Naive thymus-derived CD8-positive, alpha-beta T cell (primary cell): Measurements from ENCODE around the gene MAGI3. TPM values are rescaled to one million over a fixed set of nuclear protein-coding genes. Genes with fewer than 3 reads are reported as not detected.

Experiments
- ATAC-seq, 2 donors: fragments of 150-1000 bp; cut with Tn5 transposase in 1 of 2; sonication (Bioruptor Pico), chemical (Tn5 transposase) in 1 of 2; 1 replicate in 1 of 2; 2 replicates in 1 of 2; pipeline ENCODE4 v1.10.0; 2021; ENCODE audit warnings: mild to moderate bottlenecking in 2 of 2, moderate library complexity in 2 of 2
- POLR2A ChIA-PET: fragments of 350-600 bp; sonication (Branson Sonifier 250); formaldehyde crosslinking; loops from one replicate; lab custom pipeline; 2021; ENCODE audit warnings: antibody characterized with exemption; lab: Charles Lee
- DNase-seq, 10 donors: peaks; one replicate each; pipeline versions ENCODE4 v3.0.0 to v3.0.0-alpha.2; 2020 to 2022
- H3K27ac Mint-ChIP-seq, 10 donors: one replicate each; pipeline ENCODE4 v1.8.0; 2020 to 2022; ENCODE audit warnings: mild to moderate bottlenecking in 10 of 10, mixed read lengths in 10 of 10, moderate library complexity in 4 of 10, inconsistent platforms in 1 of 10
- H3K27me3 Mint-ChIP-seq, 5 donors: one replicate each; pipeline ENCODE4 v1.8.0; 2021 to 2022; ENCODE audit warnings: mixed read lengths in 5 of 5
- H3K36me3 Mint-ChIP-seq, 3 donors: one replicate each; pipeline ENCODE4 v1.8.0; 2020 to 2022; ENCODE audit warnings: mixed read lengths in 3 of 3, mild to moderate bottlenecking in 2 of 3, inconsistent platforms in 1 of 3
- H3K4me1 Mint-ChIP-seq, 4 donors: one replicate each; pipeline ENCODE4 v1.8.0; 2021 to 2022; ENCODE audit warnings: mixed read lengths in 4 of 4
- H3K4me3 Mint-ChIP-seq, 10 donors: one replicate each; pipeline ENCODE4 v1.8.0; 2020 to 2022; ENCODE audit warnings: mild to moderate bottlenecking in 10 of 10, mixed read lengths in 10 of 10, moderate library complexity in 6 of 10, inconsistent platforms in 1 of 10
- H3K9me3 Mint-ChIP-seq, 9 donors: one replicate each; pipeline ENCODE4 v1.8.0; 2020 to 2022; ENCODE audit warnings: mixed read lengths in 9 of 9, mild to moderate bottlenecking in 3 of 9, inconsistent platforms in 1 of 9, moderate library complexity in 1 of 9
- polyA plus RNA-seq, 3 donors: library from polyadenylated mRNA; unstranded; fragments of 300-500 nt; fragmentation: Illumina TruSeq; gene quantifications; one replicate each; pipeline ENCODE4 v1.2.3, GENCODE V29; 2021
- total RNA-seq, 8 experiments: library from RNA in 2 of 8; stranded (reverse) in 2 of 8; gene quantifications; one replicate each; pipeline ENCODE4 v1.2.3 and lab custom pipeline; 2021 to 2026

The MAGI3 gene
- total and polyA plus RNA-seq, 5 experiments from 2014 or later = 0.44 to 3.5 (median 1.4) TPM

DNA sequence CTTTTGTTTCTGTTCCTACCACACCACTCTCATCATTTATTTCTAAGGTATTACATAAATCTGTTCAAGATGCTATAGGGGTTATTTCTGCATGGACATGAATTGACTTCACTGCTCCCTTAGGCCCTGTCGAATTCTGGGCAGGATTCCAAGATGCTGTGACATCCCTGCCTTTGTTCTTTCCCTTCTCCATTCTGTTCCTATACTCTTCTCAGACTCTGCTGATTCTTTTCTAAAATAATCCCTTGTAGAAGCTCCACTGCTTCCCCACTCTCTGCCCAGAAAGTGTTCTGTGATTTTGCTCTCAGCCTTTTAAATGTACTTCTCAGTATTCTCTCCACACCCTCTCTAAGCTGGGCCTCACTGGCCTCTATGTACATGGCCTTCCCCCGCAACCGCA is 269.8 kb downstream of the MAGI3 start:
- POLR2A ChIA-PET = interaction anchor here (0.7 kb wide), 1 partner anchor 9 kb away, joined by 5 read pairs; no protein-coding TSS in a partner anchor
- Mint-ChIP-seq H3K4me1 (peaks cover 0 to 2% (median 0%) of the 10 kb centered on the region in 4 donors), H3K27ac (peak overlapping the region in 1 of 10 donors; percentile 6), H3K36me3 (no peaks in the 10 kb centered on the region), H3K9me3 (no peaks in the 10 kb centered on the region), H3K27me3 (no peaks in the 10 kb centered on the region), H3K4me3 (no peak overlapping the region)
- ATAC-seq (no peak), DNase-seq (no peak)

DNA sequence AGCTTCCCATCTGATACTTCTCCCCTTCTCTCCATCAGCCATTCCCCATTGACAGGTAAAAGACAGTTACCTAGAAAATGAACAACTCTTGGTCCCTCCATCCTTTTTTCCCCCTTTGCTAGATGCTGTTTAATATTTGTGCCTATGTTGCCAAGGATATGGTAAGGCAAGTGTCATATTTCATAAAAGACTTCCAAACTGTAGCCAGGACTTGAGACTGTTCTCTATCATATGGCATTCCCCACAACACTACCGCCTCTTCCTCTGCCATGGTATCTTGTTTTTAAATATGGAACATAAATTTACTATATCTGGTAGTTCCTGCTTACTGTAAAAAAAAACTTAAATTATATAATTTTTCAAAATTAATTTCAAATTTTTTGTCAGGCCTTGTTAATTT is 271.8 kb downstream of the MAGI3 start:
- H3K36me3 Mint-ChIP-seq = peaks cover 0 to 2% (median 0%) of the 10 kb centered on the region in 3 donors
- no peak for DNase-seq

DNA sequence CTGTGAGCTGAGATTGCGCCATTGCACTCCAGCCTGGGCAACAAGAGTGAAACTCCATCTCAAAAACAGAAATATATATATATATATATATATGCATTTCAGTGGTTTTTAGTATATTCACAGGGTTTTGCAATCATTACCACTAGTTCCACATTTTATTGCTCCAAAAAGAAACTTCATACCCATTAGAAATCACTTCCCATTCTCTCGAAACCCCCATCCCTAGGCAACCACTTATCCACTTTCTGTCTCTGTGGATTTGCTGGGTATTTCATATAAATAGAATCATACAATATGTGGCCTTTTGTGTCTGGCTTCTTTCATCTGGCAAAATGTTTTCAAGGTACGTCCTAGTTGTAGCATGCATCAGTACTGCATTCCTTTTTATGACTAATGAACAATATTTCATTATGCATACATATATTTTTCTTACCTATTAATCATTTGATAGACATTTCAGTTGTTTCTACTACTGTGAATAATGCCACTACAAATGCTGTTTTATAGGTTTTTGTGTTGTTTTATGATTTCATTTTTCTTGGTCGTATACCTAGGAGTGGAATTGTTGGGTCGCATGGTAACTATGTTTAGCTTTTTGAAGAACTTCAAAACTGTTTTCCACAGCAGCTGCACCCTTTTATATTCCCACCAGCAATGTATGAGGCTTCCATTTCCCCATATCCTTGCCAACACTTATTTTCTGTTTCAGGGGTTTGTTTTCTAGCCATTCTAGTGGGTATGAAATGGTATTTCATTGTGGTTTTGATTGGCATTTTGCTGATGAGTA is 273.0 kb downstream of the MAGI3 start:
- DNase-seq = no peak
- Mint-ChIP-seq H3K9me3 (no peaks in the 10 kb centered on the region), H3K27me3 (no peaks in the 10 kb centered on the region), H3K27ac (no peak overlapping the region), H3K36me3 (peaks cover 0 to 2% (median 0%) of the 10 kb centered on the region in 3 donors), H3K4me1 (peaks cover 0 to 2% (median 0%) of the 10 kb centered on the region in 4 donors), H3K4me3 (no peak overlapping the region)
- POLR2A ChIA-PET = no interaction called here
- no peak for ATAC-seq

More for the DNA sequence above, 271.8 kb downstream of the MAGI3 start:
- no peak overlapping the region for H3K27ac Mint-ChIP-seq
- ATAC-seq = no peak
- no peaks in the 10 kb centered on the region for H3K9me3 Mint-ChIP-seq
- POLR2A ChIA-PET = no interaction called here
- no peaks in the 10 kb centered on the region for H3K27me3 Mint-ChIP-seq
- peaks cover 0 to 2% (median 0%) of the 10 kb centered on the region in 4 donors for H3K4me1 Mint-ChIP-seq
- H3K4me3 Mint-ChIP-seq = no peak overlapping the region

DNA sequence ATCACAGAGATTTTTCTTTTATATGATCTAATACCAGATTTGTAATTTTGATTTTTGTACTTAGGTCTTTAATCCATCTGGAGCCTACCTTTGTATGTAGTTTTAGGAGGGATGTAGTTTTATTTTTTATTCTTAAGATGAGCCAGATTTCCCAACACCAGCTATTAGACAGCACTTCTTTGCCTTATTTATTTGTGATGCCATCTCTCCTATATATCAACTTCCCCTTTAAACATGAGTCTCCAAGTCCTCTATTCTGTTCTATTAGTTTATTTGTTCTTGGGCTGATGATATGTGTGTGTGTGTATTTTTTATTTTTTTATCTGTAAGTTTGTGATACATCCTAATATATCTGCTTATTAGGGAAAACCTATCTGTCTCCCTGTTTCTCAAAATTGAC is 274.8 kb downstream of the MAGI3 start:
- peaks cover 0 to 2% (median 0%) of the 10 kb centered on the region in 3 donors for H3K36me3 Mint-ChIP-seq
- no peak for ATAC-seq
- peaks cover 0 to 2% (median 0%) of the 10 kb centered on the region in 4 donors for H3K4me1 Mint-ChIP-seq
- no peak for DNase-seq
- POLR2A ChIA-PET = interaction anchor here (0.6 kb wide), 1 partner anchor 549 kb away, joined by 3 read pairs; no protein-coding TSS in a partner anchor
- H3K27ac Mint-ChIP-seq = no peak overlapping the region
- H3K4me3 Mint-ChIP-seq = no peak overlapping the region
- no peaks in the 10 kb centered on the region for H3K9me3 Mint-ChIP-seq
- no peaks in the 10 kb centered on the region for H3K27me3 Mint-ChIP-seq

GRCh38 chr1:113666126-113666525 is 275.8 kb downstream of the MAGI3 start:
- Mint-ChIP-seq H3K27ac (no peak overlapping the region), H3K27me3 (no peaks in the 10 kb centered on the region), H3K36me3 (peaks cover 0 to 2% (median 0%) of the 10 kb centered on the region in 3 donors), H3K4me3 (no peak overlapping the region), H3K9me3 (no peaks in the 10 kb centered on the region), H3K4me1 (no peaks in the 10 kb centered on the region)
- POLR2A ChIA-PET = no interaction called here
- no peak for DNase-seq
- no peak for ATAC-seq

DNA sequence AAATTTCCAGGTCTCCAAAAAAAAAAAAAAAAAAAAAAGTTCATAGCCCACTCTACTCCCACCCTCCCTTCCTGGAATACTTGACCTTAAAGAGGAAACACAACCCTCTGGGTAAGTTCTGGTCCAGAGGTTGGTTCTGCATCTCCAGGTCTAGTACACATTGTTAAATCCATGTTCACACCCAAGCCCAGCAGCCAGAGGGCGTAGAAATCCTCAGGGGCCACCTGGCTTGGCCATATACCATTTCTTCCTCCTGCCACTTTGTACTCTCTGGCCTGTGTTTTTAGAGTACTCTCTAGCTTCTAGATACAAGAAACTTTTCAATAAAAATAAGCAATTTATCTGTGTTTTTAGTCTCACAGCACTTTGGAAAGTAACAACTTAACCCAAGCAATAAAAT is 279.7 kb downstream of the MAGI3 start:
- POLR2A ChIA-PET = no interaction called here

DNA sequence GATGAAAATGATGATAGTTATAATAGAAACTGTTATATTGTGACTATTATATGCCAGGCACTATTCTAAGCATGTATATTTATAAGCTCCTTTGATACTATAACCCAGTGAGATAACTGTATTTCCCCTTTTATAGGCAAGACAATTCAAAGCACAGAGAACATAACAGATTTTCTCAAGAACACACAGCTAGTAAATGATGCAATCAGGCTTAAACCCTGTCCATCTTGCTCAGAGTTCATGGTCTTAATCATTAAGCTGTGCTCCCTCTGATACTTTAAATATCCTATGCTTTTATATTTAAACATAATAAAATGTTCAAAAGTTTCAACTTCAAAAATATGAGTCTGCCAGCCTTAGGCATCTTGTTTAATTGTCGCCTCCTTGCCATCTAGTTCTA is 280.3 kb downstream of the MAGI3 start:
- no peak for DNase-seq
- H3K36me3 Mint-ChIP-seq = peaks cover 0 to 2% (median 0%) of the 10 kb centered on the region in 3 donors
- no peaks in the 10 kb centered on the region for H3K4me1 Mint-ChIP-seq
- ATAC-seq = no peak
- H3K27ac Mint-ChIP-seq = no peak overlapping the region
- POLR2A ChIA-PET = no interaction called here
- H3K27me3 Mint-ChIP-seq = no peaks in the 10 kb centered on the region
- H3K9me3 Mint-ChIP-seq = no peaks in the 10 kb centered on the region
- H3K4me3 Mint-ChIP-seq = no peak overlapping the region

More for the DNA sequence above, 279.7 kb downstream of the MAGI3 start:
- Mint-ChIP-seq H3K4me1 (no peaks in the 10 kb centered on the region), H3K36me3 (peaks cover 0 to 2% (median 0%) of the 10 kb centered on the region in 3 donors), H3K27me3 (no peaks in the 10 kb centered on the region), H3K9me3 (no peaks in the 10 kb centered on the region), H3K27ac (no peak overlapping the region), H3K4me3 (no peak overlapping the region)
- ATAC-seq = no peak
- DNase-seq = no peak

DNA sequence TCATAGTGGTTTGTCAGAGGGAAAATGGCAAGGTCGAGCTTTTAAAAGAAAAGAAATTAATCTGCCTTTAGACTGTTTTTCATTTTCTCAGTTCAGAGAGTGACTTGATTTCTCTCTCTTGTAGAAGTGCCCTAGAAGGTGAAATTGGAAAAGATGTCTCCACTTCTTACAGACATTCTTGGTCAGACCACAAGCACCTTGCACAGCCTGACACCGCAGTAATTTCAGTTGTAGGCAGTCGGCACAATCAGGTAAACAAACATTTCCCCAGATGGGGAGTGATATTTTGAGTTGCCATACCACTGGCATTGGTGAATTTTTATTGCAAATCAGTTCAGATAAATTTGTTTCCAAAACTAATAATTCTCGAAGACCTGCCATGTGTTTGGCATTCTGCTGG is 282.2 kb downstream of the MAGI3 start:
- H3K27me3 Mint-ChIP-seq = no peaks in the 10 kb centered on the region
- no peaks in the 10 kb centered on the region for H3K4me1 Mint-ChIP-seq
- ATAC-seq (no peak), DNase-seq (no peak)
- H3K9me3 Mint-ChIP-seq = no peaks in the 10 kb centered on the region
- no peak overlapping the region for H3K4me3 Mint-ChIP-seq
- H3K36me3 Mint-ChIP-seq = no peaks in the 10 kb centered on the region
- POLR2A ChIA-PET = no interaction called here
- H3K27ac Mint-ChIP-seq = no peak overlapping the region

DNA sequence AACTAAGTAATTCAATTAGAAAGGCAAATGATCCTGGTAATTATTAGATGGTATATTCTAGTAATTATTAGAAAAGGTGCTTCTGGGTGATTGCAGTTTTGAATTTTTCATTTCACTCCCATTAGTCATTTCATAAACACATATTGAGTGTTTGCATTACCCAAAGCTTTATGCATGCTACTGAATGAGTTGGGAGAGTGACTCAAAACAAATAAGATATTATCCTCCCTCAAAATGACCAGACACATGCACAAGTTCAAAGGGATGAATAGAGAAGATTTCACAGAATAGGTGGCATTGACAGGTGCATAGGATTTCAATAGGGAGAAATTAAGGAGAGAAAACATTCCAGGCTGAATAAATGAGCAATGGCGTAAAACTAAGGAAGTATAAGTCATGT is 284.3 kb downstream of the MAGI3 start:
- peak overlapping the region in 1 of 10 donors; percentile 5 for H3K27ac Mint-ChIP-seq
- DNase-seq (no peak), ATAC-seq (no peak)
- H3K27me3 Mint-ChIP-seq = no peaks in the 10 kb centered on the region
- POLR2A ChIA-PET = no interaction called here
- H3K36me3 Mint-ChIP-seq = no peaks in the 10 kb centered on the region
- H3K4me3 Mint-ChIP-seq = no peak overlapping the region
- no peaks in the 10 kb centered on the region for H3K9me3 Mint-ChIP-seq
- H3K4me1 Mint-ChIP-seq = peaks cover 0 to 2% (median 0%) of the 10 kb centered on the region in 4 donors

GRCh38 chr1:113675302-113675701 is 285.0 kb downstream of the MAGI3 start:
- DNase-seq (no peak), ATAC-seq (no peak)
- peaks cover 0 to 2% (median 0%) of the 10 kb centered on the region in 4 donors for H3K4me1 Mint-ChIP-seq
- no peaks in the 10 kb centered on the region for H3K27me3 Mint-ChIP-seq
- POLR2A ChIA-PET = no interaction called here
- H3K27ac Mint-ChIP-seq = no peak overlapping the region
- H3K4me3 Mint-ChIP-seq = no peak overlapping the region
- no peaks in the 10 kb centered on the region for H3K9me3 Mint-ChIP-seq
- H3K36me3 Mint-ChIP-seq = no peaks in the 10 kb centered on the region

DNA sequence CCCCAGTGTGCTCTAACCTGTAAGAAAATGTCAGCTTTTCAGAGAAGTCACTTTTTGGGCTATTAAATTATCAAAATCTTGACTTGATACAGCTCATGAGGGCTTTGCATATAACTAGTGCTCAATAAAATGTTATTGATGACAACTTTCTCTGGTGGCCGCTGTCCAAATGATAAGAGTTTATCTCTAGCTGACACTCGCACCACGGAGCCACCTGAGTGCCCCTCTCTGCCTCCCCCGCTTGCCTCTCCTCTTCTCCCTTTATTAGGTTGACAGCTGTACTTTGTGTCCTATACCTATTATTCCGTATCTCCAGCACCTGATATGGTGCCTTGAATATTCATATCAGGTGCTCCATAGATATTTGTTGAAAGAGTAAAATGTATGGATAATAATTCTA is 286.2 kb downstream of the MAGI3 start:
- Mint-ChIP-seq H3K9me3 (no peaks in the 10 kb centered on the region), H3K4me3 (no peak overlapping the region), H3K4me1 (peaks cover 0 to 2% (median 0%) of the 10 kb centered on the region in 4 donors), H3K27ac (peak overlapping the region in 1 of 10 donors; percentile 48), H3K36me3 (no peaks in the 10 kb centered on the region), H3K27me3 (no peaks in the 10 kb centered on the region)
- no peak for DNase-seq
- POLR2A ChIA-PET = no interaction called here
- no peak for ATAC-seq

DNA sequence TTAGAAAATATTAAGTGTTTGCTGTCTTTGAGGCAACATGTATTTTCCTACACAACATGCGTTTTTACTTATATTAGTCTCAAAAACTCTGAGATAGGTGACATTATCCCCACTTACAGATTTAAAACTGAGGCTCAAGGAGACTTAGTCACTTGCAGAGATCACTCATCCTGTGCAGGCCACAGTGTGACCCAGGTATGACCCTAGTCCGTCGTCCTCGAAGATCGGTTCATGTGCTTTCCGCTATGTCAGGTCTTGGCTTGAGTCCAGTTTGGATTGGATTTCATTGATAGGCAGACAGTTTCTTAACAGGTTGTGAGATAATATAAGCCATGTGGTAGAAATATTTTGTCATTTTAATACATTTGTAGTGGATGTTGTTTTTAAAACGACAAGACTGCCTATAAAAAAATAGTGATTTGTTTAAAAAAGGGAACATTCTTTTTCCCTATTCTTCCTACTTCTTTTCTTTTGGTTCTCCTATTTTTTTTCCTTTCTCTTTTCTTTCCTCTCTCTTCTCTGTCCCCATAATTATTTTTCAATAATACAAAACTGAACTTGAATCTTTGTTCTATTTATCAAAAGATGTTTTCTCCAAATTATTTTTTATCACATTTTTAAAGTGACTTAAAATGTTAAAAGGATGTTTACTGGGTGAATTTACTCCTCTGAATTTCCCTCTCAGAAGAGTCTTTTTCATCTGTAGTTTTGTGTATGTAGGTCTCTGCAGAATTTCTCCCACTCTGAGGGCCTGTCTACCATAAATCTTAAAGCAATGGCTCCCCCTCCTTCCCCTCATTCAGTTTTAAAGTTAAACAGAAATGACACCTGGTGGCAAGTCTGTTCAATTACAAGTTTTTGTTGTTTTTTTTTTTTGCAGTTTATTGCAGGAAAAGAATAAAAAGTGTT is 287.2 kb downstream of the MAGI3 start:
- POLR2A ChIA-PET = no interaction called here
- Mint-ChIP-seq H3K36me3 (no peaks in the 10 kb centered on the region), H3K27ac (no peak overlapping the region), H3K4me3 (no peak overlapping the region), H3K9me3 (no peaks in the 10 kb centered on the region), H3K27me3 (no peaks in the 10 kb centered on the region), H3K4me1 (peaks cover 0 to 2% (median 0%) of the 10 kb centered on the region in 4 donors)
- peak in 4 of 10 donors; percentile 5 to 50 (median 40) for DNase-seq
- ATAC-seq = peak; percentile 50 to 54

- Mint-ChIP-seq H3K9me3 (no peaks in the 10 kb centered on the region), H3K4me1 (peaks cover 0 to 2% (median 0%) of the 10 kb centered on the region in 4 donors), H3K27ac (no peak overlapping the region), H3K27me3 (no peaks in the 10 kb centered on the region), H3K4me3 (no peak overlapping the region), H3K36me3 (no peaks in the 10 kb centered on the region)
- POLR2A ChIA-PET = no interaction called here
- DNase-seq (no peak), ATAC-seq (no peak)
Observed at GRCh38 chr1:113678159-113678469, 287.8 kb downstream of the MAGI3 start.
